GM23338 (cell line): ENCODE results near the gene HIGD2B. TPM values are rescaled to one million over a fixed set of nuclear protein-coding genes. Genes with fewer than 3 reads are reported as not detected.
"Not testable (repeated sequence)": the region's sequence is repeated elsewhere in the genome, so short reads cannot be mapped to it uniquely, and the experiment has no call there.

Source experiments
- ATAC-seq: fragments of 200-7000 bp; cut with Tn5 transposase; 3 replicates; pipeline ENCODE4 v1.9.1; 2020
- DNase-seq: peaks from one replicate; pipeline ENCODE4 v3.0.0-alpha.2; 2015; ENCODE audit warnings: low spot score
- H2AFZ ChIP-seq: fragments of 200-600 bp; sonication (generic); 2 replicates; pipeline ENCODE4 v1.8.0; 2016; ENCODE audit warnings: antibody characterized with exemption, mild to moderate bottlenecking, moderate library complexity
- H3F3A ChIP-seq: fragments of 200-600 bp; sonication (generic); replicated peaks from 2 replicates; pipeline ENCODE4 v1.8.0; 2017; ENCODE audit warnings: antibody characterized with exemption, mixed run types, low read depth
- H3K27ac ChIP-seq: fragments of 200-600 bp; sonication (generic); 2 replicates; pipeline ENCODE4 v1.6.1; 2016; ENCODE audit warnings: low read depth
- H3K27me3 ChIP-seq: fragments of 200-600 bp; sonication (generic); 2 replicates; pipeline ENCODE4 v1.8.0; 2016; ENCODE audit warnings: mild to moderate bottlenecking, mixed run types, moderate library complexity; ENCODE audit not compliant: insufficient read depth
- H3K36me3 ChIP-seq: fragments of 200-600 bp; sonication (generic); 2 replicates; pipeline ENCODE4 v1.8.0; 2016; ENCODE audit warnings: mild to moderate bottlenecking; ENCODE audit not compliant: insufficient read depth
- H3K4me1 ChIP-seq: fragments of 200-600 bp; sonication (generic); 2 replicates; pipeline ENCODE4 v1.8.0; 2016; ENCODE audit warnings: mild to moderate bottlenecking, moderate library complexity; ENCODE audit not compliant: insufficient read depth
- H3K4me2 ChIP-seq: fragments of 200-600 bp; sonication (generic); 2 replicates; pipeline ENCODE4 v1.7.1; 2017; ENCODE audit warnings: mixed run types
- H3K4me3 ChIP-seq: fragments of 200-600 bp; sonication (generic); 2 replicates; pipeline ENCODE4 v1.6.1; 2016; ENCODE audit warnings: mixed run types
- H3K79me2 ChIP-seq: fragments of 200-600 bp; sonication (generic); replicated peaks from 2 replicates; pipeline ENCODE4 v1.8.0; 2017; ENCODE audit warnings: mild to moderate bottlenecking; ENCODE audit not compliant: insufficient read depth
- H3K9me2 ChIP-seq: fragments of 200-600 bp; sonication (generic); 2 replicates; pipeline ENCODE4 v1.8.0; 2017; ENCODE audit not compliant: insufficient read depth
- H4K20me1 ChIP-seq: fragments of 200-600 bp; sonication (generic); replicated peaks from 2 replicates; pipeline ENCODE4 v1.8.0; 2017; ENCODE audit warnings: mild to moderate bottlenecking; ENCODE audit not compliant: insufficient read depth
- H3K27ac Mint-ChIP-seq: 2 replicates; pipeline ENCODE4 v1.8.0; 2020; ENCODE audit warnings: inconsistent platforms, mild to moderate bottlenecking, moderate library complexity, mixed read lengths
- H3K27me3 Mint-ChIP-seq: 3 replicates; pipeline ENCODE4 v1.8.0; 2022; ENCODE audit warnings: low read depth, mild to moderate bottlenecking, moderate library complexity, mixed read lengths, inconsistent platforms; ENCODE audit not compliant: insufficient read depth, poor library complexity
- H3K36me3 Mint-ChIP-seq: 3 replicates; pipeline ENCODE4 v1.8.0; 2021; ENCODE audit warnings: low read depth, mild to moderate bottlenecking, inconsistent platforms, moderate library complexity, mixed read lengths
- H3K4me1 Mint-ChIP-seq: 3 replicates; pipeline ENCODE4 v1.8.0; 2020; ENCODE audit warnings: mild to moderate bottlenecking, inconsistent platforms, mixed read lengths
- H3K4me3 Mint-ChIP-seq: 3 replicates; pipeline ENCODE4 v1.8.0; 2021; ENCODE audit warnings: moderate library complexity, mild to moderate bottlenecking, inconsistent platforms, mixed read lengths
- H3K9me3 Mint-ChIP-seq: 3 replicates; pipeline ENCODE4 v1.8.0; 2020; ENCODE audit warnings: moderate library complexity, mild to moderate bottlenecking, inconsistent platforms, mixed read lengths
- CREB1 ChIP-seq: fragments of 250-450 bp; sonication (Bioruptor Pico); IDR thresholded peaks from 2 replicates; pipeline ENCODE4 v1.5.0; 2020; ENCODE audit warnings: low read depth, mild to moderate bottlenecking, moderate library complexity
- CTCF ChIP-seq, 2 experiments: fragments of 200-600 bp in 1 of 2; sonication (generic) in 1 of 2; conservative IDR thresholded peaks; 2 replicates each; pipeline versions ENCODE4 v1.5.1 to v1.6.1; 2016 to 2017; ENCODE audit warnings: antibody characterized with exemption in 2 of 2, low read depth in 2 of 2, mild to moderate bottlenecking in 2 of 2, moderate library complexity in 1 of 2
- ETS1 ChIP-seq: IDR thresholded peaks from 2 replicates; pipeline ENCODE4 v1.6.1; 2016; ENCODE audit warnings: antibody characterized with exemption
- EZH2phosphoT487 ChIP-seq: fragments of 200-600 bp; sonication (generic); IDR thresholded peaks from one replicate; pipeline ENCODE4 v1.8.1; 2018; ENCODE audit warnings: antibody characterized with exemption; ENCODE audit not compliant: unreplicated experiment
- NANOG ChIP-seq: IDR thresholded peaks from 2 replicates; pipeline ENCODE4 v1.6.1; 2016; ENCODE audit warnings: antibody characterized with exemption, borderline replicate concordance
- POLR2AphosphoS5 ChIP-seq: IDR thresholded peaks from 2 replicates; pipeline ENCODE4 v1.6.1; 2016; ENCODE audit warnings: antibody characterized with exemption, low read depth
- ZNF114 ChIP-seq: fragments of 250-450 bp; sonication (Bioruptor Pico); IDR thresholded peaks from 2 replicates; pipeline ENCODE4 v1.5.0; 2020; ENCODE audit warnings: mild to moderate bottlenecking, moderate library complexity
- ZNF331 ChIP-seq: fragments of 250-450 bp; sonication (Bioruptor Pico); IDR thresholded peaks from 2 replicates; pipeline ENCODE4 v1.5.0; 2020; ENCODE audit warnings: low read depth, mild to moderate bottlenecking, moderate library complexity
- polyA plus RNA-seq: library from polyadenylated mRNA; unstranded; fragments of >200 nt; fragmentation: Nextera tagmentation; extraction: Ambion mirVana; gene quantifications from 2 replicates; pipeline ENCODE4 v1.2.1, GENCODE V29; 2016
- total RNA-seq: library from RNA; depleted of rRNA; stranded (reverse); fragments of >200 nt; shearing (Covaris generic); gene quantifications from 2 replicates; pipeline ENCODE4 v1.2.3, GENCODE V29; 2014

Gene HIGD2B
- total and polyA plus RNA-seq, 2 experiments from 2014 or later, result not detected

DNA sequence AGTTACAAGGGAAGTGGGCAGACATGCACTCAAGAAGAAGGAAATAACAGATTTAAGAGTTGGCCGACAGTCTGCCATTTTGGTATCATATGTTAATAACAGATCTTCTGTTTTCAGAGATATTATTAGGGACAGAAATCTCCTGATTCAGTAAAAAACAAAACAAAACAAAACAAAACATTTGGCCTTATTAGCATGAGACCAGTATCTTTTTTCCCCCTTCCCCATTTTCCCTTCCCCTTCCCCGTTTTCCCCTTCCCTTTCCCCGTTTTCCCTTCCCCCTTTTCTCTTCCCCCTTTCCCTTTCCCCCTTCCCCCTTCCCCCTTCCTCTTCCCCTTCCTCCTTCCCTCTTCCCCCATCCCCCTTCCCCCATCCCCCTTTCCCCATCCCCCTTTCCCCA, 39.5 kb upstream of the HIGD2B start (continued):
- no peak for TF ChIP-seq ETS1
- no peak for TF ChIP-seq EZH2phosphoT487
- no peak for TF ChIP-seq ZNF331 (CRISPR knock-in tag)
- no peak for TF ChIP-seq CREB1 (CRISPR knock-in tag)
- no peak for TF ChIP-seq NANOG

DNA sequence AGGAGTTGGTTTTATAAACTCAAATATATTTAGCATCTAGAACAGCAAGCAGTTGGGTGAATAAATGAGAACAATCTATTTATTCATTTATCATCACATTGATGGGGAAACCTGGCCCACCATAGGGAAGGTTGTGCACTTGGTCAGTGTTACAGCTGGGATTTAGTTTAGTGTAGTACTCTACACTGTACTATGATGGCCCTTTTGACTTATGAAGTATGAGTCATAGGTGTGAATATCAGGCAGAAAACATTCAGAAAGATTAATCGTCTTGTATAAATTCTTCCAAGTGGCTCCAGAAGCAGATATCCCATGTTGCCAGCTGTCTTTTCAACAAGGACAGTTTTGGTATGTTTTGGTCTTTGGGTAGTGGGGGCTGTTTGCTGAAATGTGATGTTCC, 38.0 kb upstream of the HIGD2B start:
- Histone ChIP-seq H3K4me1 (peaks cover 13% of the 10 kb centered on the region), H3K27me3 (no peaks in the 10 kb centered on the region), H3K4me3 (no peak overlapping the region), H3K36me3 (peaks cover 5% of the 10 kb centered on the region; the same call in 1 of the 2 replicates), H3F3A (no peaks in the 10 kb centered on the region), H3K4me2 (no peak overlapping the region), H2AFZ (no peak overlapping the region), H3K79me2 (no peaks in the 10 kb centered on the region), H3K9me2 (no peaks in the 10 kb centered on the region), H4K20me1 (no peaks in the 10 kb centered on the region), H3K27ac (no peak overlapping the region)
- Mint-ChIP-seq H3K36me3 (peaks cover 27% of the 10 kb centered on the region; the same call in 2 of the 3 replicates), H3K27ac (no peak overlapping the region), H3K4me3 (no peak overlapping the region), H3K27me3 (peaks cover 2% of the 10 kb centered on the region), H3K9me3 (no peaks in the 10 kb centered on the region; the same call in 2 of the 3 replicates), H3K4me1 (peaks cover 9% of the 10 kb centered on the region)
- ATAC-seq, result no peak
- no peak for DNase-seq
- TF ChIP-seq ZNF114 (CRISPR knock-in tag), result no peak
- no peak for TF ChIP-seq NANOG
- TF ChIP-seq POLR2AphosphoS5, result no peak

DNA sequence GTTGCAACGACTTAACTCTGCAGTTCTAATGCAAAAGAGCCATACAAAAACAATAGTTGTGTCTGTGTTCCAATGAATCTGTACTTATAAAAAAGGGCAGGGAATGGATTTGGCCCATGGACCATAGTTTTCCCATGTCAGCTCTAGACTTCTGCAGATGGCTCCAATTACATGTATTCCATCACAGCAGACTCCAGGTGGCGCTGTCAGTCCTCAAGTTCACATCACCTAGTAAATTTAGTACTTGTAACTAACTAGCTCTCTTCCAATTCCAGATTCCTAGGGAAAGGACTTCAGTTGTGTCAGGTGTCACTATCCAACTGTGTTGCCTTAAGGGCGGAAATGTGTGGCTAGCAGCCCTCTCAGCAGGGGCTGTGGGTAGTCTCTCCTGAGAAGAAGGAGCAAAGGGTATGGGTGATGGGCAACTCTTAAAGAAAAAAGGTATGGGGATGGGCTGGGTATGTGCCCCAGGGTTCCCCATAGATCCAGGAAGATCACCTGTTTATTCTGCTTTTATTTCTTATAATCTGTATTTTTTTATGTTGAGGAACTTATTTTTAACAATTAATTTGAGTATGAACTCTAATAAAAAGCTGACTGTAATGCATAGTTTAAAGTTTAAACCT, 36.2 kb upstream of the HIGD2B start:
- Histone ChIP-seq H2AFZ (no peak overlapping the region), H3F3A (no peaks in the 10 kb centered on the region), H3K27me3 (no peaks in the 10 kb centered on the region), H3K79me2 (no peaks in the 10 kb centered on the region), H3K9me2 (no peaks in the 10 kb centered on the region), H3K36me3 (peaks cover 9% of the 10 kb centered on the region), H3K4me1 (0 out of 2 replicates have a peak, but pooled peaks cover 2% of the 10 kb centered on the region), H3K27ac (no peak overlapping the region), H4K20me1 (no peaks in the 10 kb centered on the region), H3K4me3 (no peak overlapping the region), H3K4me2 (no peak overlapping the region)
- Mint-ChIP-seq H3K36me3 (peaks cover 29% of the 10 kb centered on the region; the same call in 2 of the 3 replicates), H3K27ac (no peak overlapping the region; the same call in 1 of the 2 replicates), H3K4me3 (no peak overlapping the region), H3K4me1 (peaks cover 9% of the 10 kb centered on the region), H3K27me3 (no peaks in the 10 kb centered on the region), H3K9me3 (no peaks in the 10 kb centered on the region; the same call in 2 of the 3 replicates)
- ATAC-seq (peak; percentile 95), DNase-seq (peak; percentile 94)
- no peak for TF ChIP-seq NANOG
- TF ChIP-seq CTCF (conservative IDR thresholded peaks at IDR 0.05; ENCODE audit: low read depth in 2 of 2), result peak; percentile 90 to 94

- H3K4me1 ChIP-seq, H3K36me3 Mint-ChIP-seq, H3K9me3 Mint-ChIP-seq, H2AFZ ChIP-seq, H4K20me1 ChIP-seq, H3K4me3 Mint-ChIP-seq, H3K79me2 ChIP-seq, H3K4me2 ChIP-seq, H3F3A ChIP-seq, ATAC-seq, H3K4me3 ChIP-seq, H3K4me1 Mint-ChIP-seq, H3K9me2 ChIP-seq, H3K27me3 ChIP-seq, DNase-seq, H3K27me3 Mint-ChIP-seq: not testable (repeated sequence)
- 0 out of 2 replicates have a peak overlapping the region, but pooled peaks have one; percentile 1 for H3K27ac Mint-ChIP-seq
- H3K27ac ChIP-seq, result peak overlapping the region; percentile 66; the same call in 1 of the 2 replicates
- peaks cover 11% of the 10 kb centered on the region for H3K36me3 ChIP-seq
These were observed 22.7 kb upstream of the HIGD2B start for GRCh38 chr15:72708551-72709303.
